NCI-H345 treated with DMSO at 0.1 percent for 48 hours (cell line): ENCODE results near the gene C3.

ENCODE experiments used
- DNase-seq: peaks from one replicate; lab custom pipeline; 2025; ENCODE audit not compliant: unreplicated experiment; lab: John Stamatoyannopoulos, UW

Gene C3

GRCh38 chr19:6731822-6732221 lies 11.4 kb upstream of the C3 start:
- no peak for DNase-seq

GRCh38 chr19:6730941-6731670 lies 10.7 kb upstream of the C3 start:
- DNase-seq, result no peak

- DNase-seq, result no peak
These were observed 9.8 kb upstream of the C3 start for GRCh38 chr19:6730153-6730804.

GRCh38 chr19:6729573-6730152 lies 9.2 kb upstream of the C3 start:
- DNase-seq, result no peak

GRCh38 chr19:6728346-6728745 lies 7.9 kb upstream of the C3 start:
- no peak for DNase-seq

- no peak for DNase-seq
These were observed 5.2 kb upstream of the C3 start for GRCh38 chr19:6725513-6726231.

- no peak for DNase-seq
These were observed 4.4 kb upstream of the C3 start for GRCh38 chr19:6724631-6725492.

- DNase-seq, result no peak
These were observed 3.3 kb upstream of the C3 start for GRCh38 chr19:6723738-6724137.

- DNase-seq, result no peak
These were observed 2.7 kb upstream of the C3 start for GRCh38 chr19:6723108-6723618.

- no peak for DNase-seq
These were observed 1.3 kb upstream of the C3 start for GRCh38 chr19:6721773-6722172.

GRCh38 chr19:6721138-6721474 lies 656 bp upstream of the C3 start:
- DNase-seq, result no peak

GRCh38 chr19:6719992-6720368 lies 470 bp downstream of the C3 start:
- no peak for DNase-seq

GRCh38 chr19:6719540-6719861 lies 949 bp downstream of the C3 start:
- no peak for DNase-seq

GRCh38 chr19:6718741-6719539 lies 1.5 kb downstream of the C3 start:
- DNase-seq, result no peak

GRCh38 chr19:6718111-6718740 lies 2.2 kb downstream of the C3 start:
- no peak for DNase-seq

- no peak for DNase-seq
These were observed 2.9 kb downstream of the C3 start for GRCh38 chr19:6717441-6717971.

- DNase-seq, result no peak
These were observed 3.4 kb downstream of the C3 start for GRCh38 chr19:6717036-6717435.

- no peak for DNase-seq
These were observed 3.9 kb downstream of the C3 start for GRCh38 chr19:6716610-6716970.

GRCh38 chr19:6714749-6715555 lies 5.5 kb downstream of the C3 start:
- DNase-seq, result no peak
